ENCODE data around the gene GRAP2.
"Not testable (repeated sequence)": the region's sequence is repeated elsewhere in the genome, so short reads cannot be mapped to it uniquely, and the experiment has no call there.

Gene GRAP2

DNA sequence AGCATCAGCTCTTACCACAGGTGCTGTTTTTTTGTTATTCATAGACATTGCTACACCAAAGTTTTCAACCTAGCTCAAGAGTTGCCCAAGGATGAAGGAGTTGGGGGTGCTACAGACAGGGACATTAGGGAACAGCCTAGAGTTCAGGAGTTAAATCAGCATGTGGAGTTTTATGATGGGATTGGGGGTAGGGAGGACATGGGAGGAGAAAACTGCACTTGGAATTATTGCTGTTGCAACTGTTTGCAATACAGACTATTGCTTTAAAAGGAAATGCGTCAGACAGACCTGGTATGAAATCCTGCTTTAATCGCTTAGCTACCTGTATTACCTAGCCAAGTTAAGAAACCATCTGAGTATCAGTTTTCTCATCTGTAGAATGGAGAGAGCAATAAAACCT, 65.6 kb downstream of the GRAP2 start:
- no peak for DNase-seq (ENCODE audit: low read depth)

DNA sequence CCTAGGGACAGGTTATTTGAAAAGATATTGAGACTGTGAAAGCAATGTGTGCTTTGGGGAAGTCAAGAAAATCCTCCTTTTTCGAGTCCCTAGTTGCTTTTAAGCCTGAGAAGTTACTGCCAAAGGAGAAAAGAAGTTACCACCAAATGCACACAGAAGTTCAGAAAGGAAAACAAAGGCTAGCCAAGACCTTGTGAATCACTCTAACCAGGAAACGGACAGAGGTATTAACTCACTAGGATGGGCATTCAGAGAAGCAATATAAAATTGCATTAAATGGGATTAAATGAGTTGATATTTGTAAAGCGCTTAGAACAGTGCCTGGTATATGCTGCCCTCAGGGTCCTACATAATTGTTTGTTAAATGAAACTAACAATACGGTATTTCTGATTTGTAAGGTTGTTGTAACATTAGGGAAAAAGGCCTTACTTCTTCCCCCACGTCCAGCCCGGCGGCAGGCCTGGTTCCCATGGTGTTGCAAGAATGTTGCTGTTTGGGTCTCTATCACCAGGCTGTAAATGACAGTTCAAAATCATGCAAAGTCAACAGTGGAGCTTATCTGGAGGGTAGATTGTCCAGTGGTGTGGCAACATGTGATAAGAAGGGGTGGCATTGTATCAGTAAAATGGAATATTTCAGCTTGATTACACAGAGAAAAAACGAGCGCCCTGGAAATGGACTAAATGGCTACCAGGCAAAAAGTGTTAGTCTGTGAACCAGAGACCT, 66.4 kb downstream of the GRAP2 start:
- DNase-seq (ENCODE audit: low read depth): no peak

DNA sequence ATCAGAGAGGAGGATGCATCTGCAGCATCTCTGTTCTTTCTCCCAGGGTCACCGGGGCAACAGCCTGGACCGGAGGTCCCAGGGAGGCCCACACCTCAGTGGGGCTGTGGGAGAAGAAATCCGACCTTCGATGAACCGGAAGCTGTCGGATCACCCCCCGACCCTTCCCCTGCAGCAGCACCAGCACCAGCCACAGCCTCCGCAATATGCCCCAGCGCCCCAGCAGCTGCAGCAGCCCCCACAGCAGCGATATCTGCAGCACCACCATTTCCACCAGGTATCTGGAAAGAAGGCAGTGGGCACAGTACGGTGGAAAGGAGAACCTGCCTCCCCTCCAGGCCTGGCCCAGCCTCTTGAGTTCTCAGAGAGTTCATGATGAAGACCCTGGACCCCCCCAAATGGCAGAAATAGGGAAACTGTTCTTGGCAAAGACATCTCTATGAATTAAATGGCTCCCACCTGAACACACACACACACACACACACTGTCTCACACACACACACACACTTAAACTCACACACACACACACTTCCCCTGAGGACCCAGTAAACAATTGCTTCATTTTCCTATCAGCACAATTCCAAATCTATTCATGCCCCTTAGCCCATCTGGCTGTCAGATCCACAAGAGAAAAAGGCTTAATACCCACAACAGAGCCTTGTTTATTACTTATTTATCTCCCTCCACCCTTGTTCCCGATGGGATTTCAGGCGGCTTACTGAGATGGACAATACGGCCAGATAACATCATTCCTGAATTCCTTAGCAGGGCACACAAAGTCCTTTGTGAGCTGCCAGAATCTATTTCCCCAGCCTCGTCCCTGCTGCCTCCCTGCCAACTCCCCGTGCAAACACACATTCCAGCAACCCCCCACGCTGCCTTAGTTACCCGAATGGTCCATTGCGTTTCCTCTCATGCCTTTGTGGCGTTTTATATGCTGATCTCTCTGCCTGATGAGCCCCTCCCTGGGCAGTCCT, 67.4 kb downstream of the GRAP2 start:
- DNase-seq (ENCODE audit: low read depth): no peak

DNA sequence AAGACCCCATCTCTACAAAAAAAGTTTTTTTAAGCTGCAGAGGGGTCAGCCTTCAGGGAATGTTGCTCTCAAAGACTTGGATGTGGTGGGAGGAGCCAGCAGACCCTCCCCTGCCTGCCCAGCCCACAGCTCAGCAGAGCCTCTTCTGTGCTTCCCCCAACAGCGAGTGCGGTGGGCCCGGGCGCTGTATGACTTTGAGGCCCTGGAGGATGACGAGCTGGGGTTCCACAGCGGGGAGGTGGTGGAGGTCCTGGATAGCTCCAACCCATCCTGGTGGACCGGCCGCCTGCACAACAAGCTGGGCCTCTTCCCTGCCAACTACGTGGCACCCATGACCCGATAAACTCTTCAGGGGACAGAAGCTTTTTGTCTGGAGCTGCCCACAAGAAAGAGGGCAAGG, 69.9 kb downstream of the GRAP2 start:
- DNase-seq (ENCODE audit: low read depth): no peak

DNA sequence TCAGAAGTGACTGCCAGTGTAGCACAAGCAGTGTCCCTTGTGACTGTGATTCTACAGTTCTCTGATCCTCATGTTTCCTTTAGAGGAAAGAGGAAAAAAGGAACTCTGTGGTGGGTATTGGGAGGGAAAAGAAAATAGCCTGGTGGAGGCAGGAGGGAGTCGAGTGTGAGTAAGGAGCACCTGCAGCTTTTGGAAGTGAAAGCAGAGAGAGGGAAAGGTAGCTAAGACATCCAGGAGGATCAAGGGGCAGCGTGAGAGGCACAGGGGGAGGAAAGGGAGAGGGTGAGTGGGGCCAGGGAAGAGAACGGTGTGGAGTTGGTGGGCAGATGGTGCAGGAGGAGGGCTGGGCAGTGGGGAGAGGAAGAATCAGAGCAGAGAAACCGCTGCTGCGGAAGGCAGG, 71.8 kb downstream of the GRAP2 start:
- DNase-seq (ENCODE audit: low read depth): no peak

DNA sequence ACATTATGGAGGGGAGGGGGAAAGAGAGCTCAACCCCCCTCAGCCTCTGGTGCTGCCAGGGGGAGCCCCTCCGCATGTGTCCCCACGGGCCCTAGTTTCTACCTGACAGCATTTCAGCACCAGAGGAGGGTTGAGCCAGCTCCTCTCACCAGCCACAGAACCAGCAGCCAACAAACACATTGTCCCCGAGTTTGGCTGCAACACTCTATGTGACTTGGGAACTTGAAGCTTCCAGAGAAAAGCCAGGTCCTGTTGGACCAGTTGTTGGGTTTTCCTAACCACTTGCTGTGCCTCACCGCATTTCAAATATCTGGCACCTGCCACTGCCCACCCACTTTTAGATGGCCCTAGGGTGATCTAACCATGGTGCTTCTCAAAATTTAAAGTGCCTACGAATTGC, 72.8 kb downstream of the GRAP2 start:
- no peak for DNase-seq (ENCODE audit: low read depth)

DNA sequence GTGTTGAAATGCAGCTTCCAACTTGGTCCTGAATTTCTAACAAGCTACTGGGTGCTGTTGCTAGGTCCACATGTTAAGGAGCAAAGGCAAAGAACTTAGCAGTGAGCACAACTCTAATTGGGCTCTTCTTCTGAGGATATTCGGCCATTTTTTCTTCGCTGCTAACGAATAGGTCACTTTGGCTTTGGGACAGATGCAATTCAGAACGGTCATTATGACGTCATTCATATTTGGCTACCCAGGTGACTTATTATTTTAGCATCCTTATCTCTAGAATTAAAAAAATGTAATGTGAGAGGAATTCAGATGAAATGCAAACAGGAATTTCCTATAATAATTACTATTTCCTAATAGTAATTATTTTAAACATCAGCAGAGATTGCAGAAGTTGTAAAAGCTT, 73.2 kb downstream of the GRAP2 start:
- no peak for DNase-seq (ENCODE audit: low read depth)

DNA sequence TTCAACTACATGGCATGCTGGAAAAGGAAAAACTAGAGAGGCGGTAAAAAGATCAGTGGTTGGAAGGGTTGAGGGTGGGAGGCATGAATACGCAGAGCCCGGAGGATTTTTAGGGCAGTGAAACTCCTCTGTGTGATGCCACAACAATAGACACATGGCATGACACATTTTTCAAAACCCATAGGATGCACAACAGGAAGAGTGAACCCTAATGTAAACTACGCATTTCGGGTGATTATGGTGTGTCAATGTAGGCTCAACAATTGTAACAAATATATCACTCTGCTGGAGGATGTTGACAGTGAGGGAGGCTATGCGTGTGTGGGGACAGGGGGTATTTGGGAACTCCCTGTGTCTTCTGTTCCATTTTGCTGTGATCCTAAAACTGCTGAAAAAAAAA, 78.2 kb downstream of the GRAP2 start:
- no peak for DNase-seq (ENCODE audit: low read depth)

DNA sequence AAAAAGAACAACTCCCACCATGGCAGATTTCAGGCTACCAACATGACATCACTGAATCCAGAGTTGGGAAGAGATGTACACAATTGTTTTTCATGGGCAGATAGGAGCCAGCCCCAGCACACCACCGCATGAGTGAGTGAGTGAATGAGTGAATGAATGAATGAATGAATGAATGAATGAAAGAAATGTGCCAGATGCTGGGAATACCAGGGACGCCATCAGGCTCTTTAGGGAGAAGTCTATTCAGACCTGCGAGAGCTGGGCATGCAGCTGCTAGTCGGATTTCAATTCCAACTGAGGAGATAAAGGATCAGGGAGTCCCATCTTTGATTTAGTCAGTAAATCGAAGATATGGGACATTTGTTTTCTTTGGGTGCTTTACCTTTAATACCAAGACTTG, 78.6 kb downstream of the GRAP2 start:
- no peak for DNase-seq (ENCODE audit: low read depth)

DNA sequence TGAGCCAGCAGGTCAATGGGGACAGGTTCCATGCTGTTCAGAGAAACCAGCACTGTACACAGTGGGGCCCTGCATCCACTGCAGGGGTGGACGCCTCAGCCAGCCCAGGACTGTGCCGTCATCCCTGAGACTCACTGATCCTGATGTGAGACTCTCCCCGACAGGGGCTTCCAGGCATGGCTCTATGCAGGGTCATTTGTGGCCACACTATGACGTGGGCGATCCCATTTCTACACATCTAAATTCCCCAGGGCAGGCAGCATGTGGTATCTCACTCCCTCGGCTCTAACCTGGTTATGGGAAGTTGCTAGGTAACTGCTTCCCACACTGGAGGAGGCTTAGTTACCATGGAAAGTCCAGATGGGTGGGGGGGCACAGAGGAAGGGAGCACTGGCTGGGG, 79.7 kb downstream of the GRAP2 start:
- no peak for DNase-seq (ENCODE audit: low read depth)

DNA sequence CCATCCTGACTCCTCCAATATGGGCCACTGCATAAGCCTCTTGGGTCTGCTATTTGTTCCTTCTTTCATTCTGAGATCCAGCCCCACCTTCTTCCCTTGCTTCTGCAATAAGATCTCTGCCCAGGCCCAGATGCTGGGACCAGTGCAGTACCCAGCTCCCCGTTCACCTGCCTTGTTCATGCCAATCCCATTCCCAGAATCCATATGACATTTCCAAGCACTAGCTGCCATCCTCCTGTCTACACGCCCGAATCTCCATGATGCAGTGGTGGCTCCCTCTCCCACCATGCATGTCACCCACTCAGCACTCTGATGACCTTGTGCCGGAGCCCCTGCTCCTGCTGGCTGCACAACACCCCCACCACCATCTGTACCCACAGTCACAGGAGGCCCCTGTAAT, 82.5 kb downstream of the GRAP2 start:
- no peak for DNase-seq (ENCODE audit: low read depth)

DNA sequence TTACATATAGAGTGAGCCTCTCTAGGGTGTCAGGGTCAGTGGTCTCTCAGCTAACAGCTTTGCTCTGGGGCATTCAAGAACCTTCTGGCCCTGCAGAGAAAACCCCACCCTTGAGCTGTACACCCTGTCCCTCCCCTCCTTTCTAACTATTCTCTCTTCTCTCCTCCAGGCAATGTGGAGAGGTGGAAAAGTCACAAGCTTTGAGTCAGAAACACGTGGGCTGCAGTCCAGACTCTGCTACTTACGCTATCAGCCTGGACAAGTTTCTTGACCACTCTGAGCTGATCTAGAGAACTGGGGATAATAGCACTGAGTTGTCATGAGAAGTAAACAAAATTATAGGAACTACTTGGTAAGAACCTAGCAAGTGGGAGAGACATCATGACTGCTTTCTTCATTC, 83.1 kb downstream of the GRAP2 start:
- DNase-seq (ENCODE audit: low read depth): no peak

DNA sequence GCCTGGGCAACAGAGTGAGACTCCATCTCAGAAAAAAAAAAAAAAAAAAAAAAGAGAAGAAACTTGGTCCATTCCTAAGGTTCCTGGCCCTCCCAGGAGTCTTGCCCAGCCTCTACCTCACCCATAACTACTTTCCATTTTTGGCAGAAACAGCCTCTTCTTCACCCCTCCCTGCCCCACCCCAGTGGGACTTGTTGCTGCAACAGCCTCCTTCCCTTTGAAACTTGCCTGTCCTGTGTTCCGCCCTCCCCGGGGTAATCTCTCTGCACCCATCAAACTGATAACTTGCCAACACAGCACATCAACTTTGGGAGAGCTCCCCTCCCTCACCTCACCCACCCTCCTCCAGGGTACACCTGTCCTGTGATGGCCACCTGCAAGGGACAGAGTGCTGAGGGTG, 83.9 kb downstream of the GRAP2 start:
- no peak for DNase-seq (ENCODE audit: low read depth)

DNA sequence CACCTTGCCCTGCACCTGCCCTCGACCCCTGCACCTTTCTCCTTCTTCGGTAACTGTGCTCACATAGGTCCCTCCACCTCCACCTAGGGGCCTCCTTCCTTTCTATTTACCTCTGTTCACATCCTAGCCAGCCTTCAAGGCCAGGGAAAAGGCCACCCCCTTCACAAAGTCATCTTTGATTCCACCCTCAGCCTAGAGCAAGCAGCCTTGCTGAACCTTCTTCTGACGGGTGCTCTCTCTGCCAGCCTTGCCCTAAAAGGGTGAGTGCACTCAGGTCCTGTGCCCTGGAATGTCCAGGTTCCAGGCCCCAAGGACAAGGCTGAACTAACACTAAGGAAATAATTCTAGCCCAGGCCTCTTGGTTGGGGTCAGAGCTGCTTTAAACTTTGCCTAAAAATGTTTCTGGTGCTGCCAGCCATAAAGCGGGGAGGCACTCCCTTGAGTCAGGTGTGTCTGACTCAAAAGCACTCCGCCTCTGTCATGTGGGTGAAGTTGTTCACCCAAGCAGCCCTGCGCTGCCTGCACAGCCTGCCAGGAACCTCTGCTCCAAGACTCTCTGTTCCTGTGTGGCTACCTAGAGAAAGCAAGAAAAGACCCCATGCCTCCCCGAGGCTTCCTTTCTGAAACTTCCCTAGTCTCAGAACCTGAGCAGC, 84.6 kb downstream of the GRAP2 start:
- DNase-seq (ENCODE audit: low read depth): no peak

DNA sequence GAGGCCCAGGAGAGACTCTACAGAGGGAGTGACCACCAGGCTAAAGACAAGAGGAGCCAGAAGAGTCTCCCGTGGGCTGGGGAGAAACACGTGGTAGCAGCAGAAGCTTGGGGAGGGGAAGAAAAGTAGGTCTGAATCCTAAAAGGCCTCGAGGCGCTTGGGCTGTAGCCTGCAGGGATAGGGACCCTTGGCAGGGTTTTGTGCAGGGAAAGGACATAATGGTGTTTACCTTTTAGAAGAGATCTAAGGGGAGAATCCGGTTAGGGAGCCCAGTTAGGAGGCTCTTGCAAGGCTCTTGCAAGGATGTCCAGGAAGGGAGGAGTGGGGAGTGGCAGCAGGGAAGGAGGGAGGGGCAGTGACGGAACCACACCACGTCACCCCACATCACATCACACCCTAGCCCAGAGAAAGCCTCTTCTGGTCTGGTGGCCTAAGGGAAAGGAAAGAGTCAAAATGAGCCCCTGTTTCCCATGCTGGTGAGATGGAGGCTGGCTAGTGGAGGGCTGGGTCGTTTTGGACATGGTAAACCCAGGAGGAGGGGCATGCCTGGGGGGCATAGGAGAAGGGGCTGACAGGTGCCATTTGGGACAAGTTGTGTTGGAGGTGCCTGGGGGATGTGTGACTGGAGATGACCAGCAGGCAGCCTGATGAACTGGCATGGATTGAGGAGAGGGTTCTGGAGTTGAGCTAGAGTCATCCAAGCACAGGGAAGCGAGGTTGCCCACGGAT, 87.7 kb downstream of the GRAP2 start:
- no peak for DNase-seq (ENCODE audit: low read depth)

DNA sequence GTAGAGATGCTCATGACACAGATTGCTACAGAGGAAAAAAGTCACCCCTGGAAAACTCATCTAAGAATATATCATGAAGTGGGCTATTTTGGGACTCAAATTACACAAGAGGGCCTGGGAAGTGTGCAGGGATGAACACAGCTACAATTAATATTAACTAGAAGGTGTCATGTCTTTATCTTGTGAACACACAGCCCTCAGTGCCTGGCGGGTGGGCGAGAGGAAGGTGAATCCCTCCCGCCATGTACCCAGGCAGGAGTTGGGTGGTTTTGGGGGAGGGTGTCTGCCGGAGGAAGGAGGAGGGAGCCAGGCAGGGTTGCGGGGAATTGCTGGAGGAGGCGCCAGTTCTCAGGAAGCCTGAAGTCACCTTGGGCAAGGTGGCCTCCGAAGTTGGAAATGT, 88.7 kb downstream of the GRAP2 start:
- no peak for DNase-seq (ENCODE audit: low read depth)

DNA sequence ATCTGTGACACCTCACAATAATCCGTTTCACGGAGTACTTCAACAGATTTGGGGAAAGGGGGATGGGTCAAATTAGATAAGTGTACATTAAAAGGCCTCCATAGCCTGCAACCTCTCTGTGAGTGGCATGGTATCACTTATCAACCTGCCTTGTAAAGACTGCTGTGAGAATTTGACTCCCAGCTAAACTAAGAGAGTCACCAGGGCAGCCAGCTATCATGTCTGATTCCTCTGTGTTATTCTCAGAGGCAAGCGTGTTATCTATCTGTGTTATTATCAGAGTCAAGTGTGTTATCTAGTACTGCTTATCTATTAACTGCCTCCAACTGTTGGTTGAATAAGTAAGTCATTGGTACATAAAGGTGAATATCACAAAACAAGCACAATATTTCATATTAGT, 89.8 kb downstream of the GRAP2 start:
- DNase-seq (ENCODE audit: low read depth): no peak

DNA sequence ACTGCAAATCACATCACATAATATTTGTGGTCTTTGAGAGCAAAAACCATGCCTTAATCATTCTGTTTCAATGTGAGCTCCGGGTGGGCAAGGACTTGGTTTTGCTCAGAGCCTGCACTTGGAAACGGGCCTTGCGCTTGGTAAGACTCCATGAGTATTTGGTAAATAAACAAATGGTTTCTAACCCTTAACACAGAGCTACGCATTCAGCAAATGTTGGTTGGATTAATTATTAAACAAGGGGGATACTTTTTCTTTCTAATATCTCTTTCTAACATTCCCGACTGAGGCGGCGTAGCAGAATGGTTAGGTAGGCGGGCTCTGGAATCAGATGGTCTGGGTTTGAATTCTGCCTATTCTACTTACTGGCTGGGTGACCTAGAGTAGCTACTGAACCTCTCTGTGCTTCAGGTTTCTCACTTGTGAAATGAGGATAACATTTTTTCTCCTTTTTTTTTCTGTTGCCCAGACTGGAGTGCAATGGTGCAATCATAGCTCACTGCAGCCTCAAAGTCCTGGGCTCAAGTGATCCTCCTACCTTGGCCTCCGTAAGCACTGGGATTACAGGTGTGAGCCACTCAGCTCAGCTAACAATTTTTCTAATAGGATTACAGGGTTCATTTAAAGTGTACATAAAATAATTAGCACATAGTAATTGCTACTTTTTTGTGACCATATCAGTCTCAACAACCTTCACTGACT, 90.4 kb downstream of the GRAP2 start:
- DNase-seq (ENCODE audit: low read depth): no peak

DNA sequence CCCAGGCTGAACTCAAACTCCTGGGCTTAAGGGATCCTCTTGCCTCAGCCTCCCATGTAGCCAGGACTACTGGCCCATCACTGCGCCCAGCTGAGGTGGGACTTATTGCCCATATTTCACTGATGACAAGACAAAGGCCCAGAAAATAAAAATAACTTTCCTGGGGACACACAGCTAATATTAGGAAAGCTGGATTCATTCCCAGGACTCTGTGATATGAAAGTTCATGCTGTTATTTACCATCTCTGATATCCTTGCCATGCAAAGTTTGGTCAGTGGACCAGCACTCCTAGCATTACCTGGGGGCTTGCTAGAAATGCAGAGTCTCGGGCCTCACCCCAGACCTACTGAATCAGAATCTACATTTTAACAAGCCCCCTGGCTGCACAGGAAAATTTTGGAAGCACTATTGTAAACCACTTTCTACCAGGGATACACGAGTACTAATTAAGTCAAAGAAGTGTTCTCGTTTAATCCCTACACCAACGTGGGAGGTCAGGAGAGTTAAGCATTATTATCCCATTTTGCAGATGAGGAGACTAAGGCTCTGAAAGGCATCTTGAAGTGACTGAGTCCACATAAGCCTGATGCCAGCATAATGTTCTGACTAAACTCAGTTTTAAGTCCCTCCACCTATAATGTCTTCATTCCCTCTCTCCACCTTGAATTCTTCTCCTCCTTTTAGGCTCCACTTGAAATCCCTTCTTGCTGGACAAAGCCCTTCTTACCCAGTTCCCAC, 91.4 kb downstream of the GRAP2 start:
- no peak for DNase-seq (ENCODE audit: low read depth)

DNA sequence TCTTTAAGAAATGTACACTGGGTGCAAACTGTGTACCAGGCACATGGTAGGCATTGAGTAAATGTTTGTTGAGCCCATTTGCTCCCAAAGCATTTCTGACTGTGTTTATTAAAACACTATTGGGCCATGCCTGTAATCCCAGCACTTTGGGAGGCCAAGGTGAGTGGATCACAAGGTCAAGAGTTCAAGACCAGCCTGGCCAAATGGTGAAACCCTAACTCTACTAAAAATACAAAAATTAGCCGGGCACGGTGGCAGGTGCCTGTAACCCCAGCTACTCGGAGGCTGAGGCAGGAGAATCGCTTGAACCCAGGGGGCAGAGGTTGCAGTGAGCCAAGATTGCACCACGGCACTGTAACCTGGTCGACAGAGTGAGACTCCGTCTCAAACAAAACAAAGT, 92.0 kb downstream of the GRAP2 start:
- DNase-seq (ENCODE audit: low read depth): not testable (repeated sequence)

DNA sequence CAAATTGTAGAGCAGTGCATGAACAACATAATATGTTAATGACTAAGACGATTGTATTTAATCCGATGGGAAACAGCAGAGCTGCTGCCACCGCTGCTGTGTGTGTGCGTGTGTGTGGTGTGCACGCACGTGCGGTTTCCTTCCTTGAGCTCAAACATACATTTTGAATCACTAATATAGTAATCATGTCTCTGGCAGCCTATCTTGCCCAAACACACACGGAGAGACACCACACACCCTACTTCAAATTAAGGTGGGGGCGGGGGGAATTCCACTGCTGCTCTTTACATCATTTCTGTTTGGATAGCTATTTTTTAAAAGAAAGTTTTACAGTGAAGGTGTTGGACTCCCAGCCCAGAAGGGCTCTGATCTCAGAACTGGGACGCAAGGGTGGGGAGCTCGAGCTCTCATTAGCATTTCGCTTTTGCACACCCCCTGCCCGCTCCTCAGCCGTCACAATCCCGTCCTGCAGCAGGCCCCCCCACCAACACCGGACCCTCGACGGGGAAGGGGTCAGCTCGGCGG, 93.2 kb downstream of the GRAP2 start:
- peak; percentile 31 for DNase-seq (ENCODE audit: low read depth)

Measured in stimulated activated CD8-positive, alpha-beta memory T cell treated with anti-CD3 and anti-CD28 coated beads, Interleukin-12 subunit alpha, Interleukin-12 subunit beta, amount 100 ng/mL, for 4 hours (primary cell).